ENCODE measurements around the gene TSPAN17. TPM values are rescaled to one million over a fixed set of nuclear protein-coding genes. Genes with fewer than 3 reads are reported as not detected.

TSPAN17 gene
- total RNA-seq, 1 donor from 2014 or later, result 41.8 TPM

GRCh38 chr5:176606875-176607274 is 40.4 kb upstream of the TSPAN17 start:
- H3K9me3 Mint-ChIP-seq (ENCODE audit: unreplicated experiment), result no peaks in the 10 kb centered on the region

GRCh38 chr5:176608142-176608705 is 39.1 kb upstream of the TSPAN17 start:
- Mint-ChIP-seq H3K27me3 (ENCODE audit: unreplicated experiment) (no peaks in the 10 kb centered on the region), H3K4me1 (ENCODE audit: unreplicated experiment) (peaks cover 8% of the 10 kb centered on the region), H3K36me3 (ENCODE audit: unreplicated experiment) (no peaks in the 10 kb centered on the region), H3K27ac (ENCODE audit: unreplicated experiment) (no peak overlapping the region), H3K4me3 (ENCODE audit: unreplicated experiment) (peak overlapping the region; percentile 82), H3K9me3 (ENCODE audit: unreplicated experiment) (no peaks in the 10 kb centered on the region)
- DNase-seq (ENCODE audit: extremely low spot score, unreplicated experiment), result no peak
- no peak for TF ChIP-seq CTCF (IDR thresholded peaks at IDR 0.05)

More at GRCh38 chr5:176606875-176607274, 40.4 kb upstream of the TSPAN17 start:
- H3K4me3 Mint-ChIP-seq (ENCODE audit: unreplicated experiment), result no peak overlapping the region
- DNase-seq (ENCODE audit: extremely low spot score, unreplicated experiment), result no peak
- peaks cover 8% of the 10 kb centered on the region for H3K4me1 Mint-ChIP-seq (ENCODE audit: unreplicated experiment)
- no peak for TF ChIP-seq CTCF (IDR thresholded peaks at IDR 0.05)
- H3K27me3 Mint-ChIP-seq (ENCODE audit: unreplicated experiment), result no peaks in the 10 kb centered on the region
- no peak overlapping the region for H3K27ac Mint-ChIP-seq (ENCODE audit: unreplicated experiment)
- no peaks in the 10 kb centered on the region for H3K36me3 Mint-ChIP-seq (ENCODE audit: unreplicated experiment)

GRCh38 chr5:176608937-176609723 is 38.2 kb upstream of the TSPAN17 start:
- no peak overlapping the region for H3K27ac Mint-ChIP-seq (ENCODE audit: unreplicated experiment)
- peaks cover 9% of the 10 kb centered on the region for H3K4me1 Mint-ChIP-seq (ENCODE audit: unreplicated experiment)
- no peaks in the 10 kb centered on the region for H3K27me3 Mint-ChIP-seq (ENCODE audit: unreplicated experiment)
- no peaks in the 10 kb centered on the region for H3K9me3 Mint-ChIP-seq (ENCODE audit: unreplicated experiment)
- H3K36me3 Mint-ChIP-seq (ENCODE audit: unreplicated experiment), result no peaks in the 10 kb centered on the region
- no peak for TF ChIP-seq CTCF (IDR thresholded peaks at IDR 0.05)
- peak; percentile 81 for DNase-seq (ENCODE audit: extremely low spot score, unreplicated experiment)
- peak overlapping the region; percentile 82 for H3K4me3 Mint-ChIP-seq (ENCODE audit: unreplicated experiment)

GRCh38 chr5:176609724-176610434 is 37.4 kb upstream of the TSPAN17 start, which contains the start of gene GPRIN1:
GPRIN1 (minus strand) TSS chr5:176610156; CDS start chr5:176599834, 10,322 bp downstream.
- no peaks in the 10 kb centered on the region for H3K9me3 Mint-ChIP-seq (ENCODE audit: unreplicated experiment)
- no peaks in the 10 kb centered on the region for H3K27me3 Mint-ChIP-seq (ENCODE audit: unreplicated experiment)
- peak; percentile 91 for DNase-seq (ENCODE audit: extremely low spot score, unreplicated experiment)
- no peak within 1 kb of the TSS for H3K27ac Mint-ChIP-seq (ENCODE audit: unreplicated experiment)
- H3K4me1 Mint-ChIP-seq (ENCODE audit: unreplicated experiment), result peaks cover 10% of the 10 kb centered on the region
- H3K36me3 Mint-ChIP-seq (ENCODE audit: unreplicated experiment), result no peaks in the 10 kb centered on the region
- peak within 1 kb of the TSS; percentile 82 for H3K4me3 Mint-ChIP-seq (ENCODE audit: unreplicated experiment)
- peak; percentile 50 for TF ChIP-seq CTCF (IDR thresholded peaks at IDR 0.05)

GRCh38 chr5:176610435-176610773 is 36.9 kb upstream of the TSPAN17 start:
- no peaks in the 10 kb centered on the region for H3K27me3 Mint-ChIP-seq (ENCODE audit: unreplicated experiment)
- DNase-seq (ENCODE audit: extremely low spot score, unreplicated experiment), result no peak
- H3K4me1 Mint-ChIP-seq (ENCODE audit: unreplicated experiment), result peaks cover 10% of the 10 kb centered on the region
- TF ChIP-seq CTCF (IDR thresholded peaks at IDR 0.05), result no peak
- H3K27ac Mint-ChIP-seq (ENCODE audit: unreplicated experiment), result no peak overlapping the region
- H3K36me3 Mint-ChIP-seq (ENCODE audit: unreplicated experiment), result no peaks in the 10 kb centered on the region
- peak overlapping the region; percentile 59 for H3K4me3 Mint-ChIP-seq (ENCODE audit: unreplicated experiment)
- no peaks in the 10 kb centered on the region for H3K9me3 Mint-ChIP-seq (ENCODE audit: unreplicated experiment)
